Kidney capillary endothelial cell (primary cell): ENCODE results near the gene ZCCHC24.

ENCODE experiments used
- DNase-seq: peaks from one replicate; pipeline ENCODE4 v3.0.0-alpha.2; 2018; ENCODE audit warnings: low spot score

The ZCCHC24 gene

GRCh38 chr10:79397575-79398303, 47.7 kb downstream of the ZCCHC24 start:
- DNase-seq: no peak

- no peak for DNase-seq
Observed at GRCh38 chr10:79397051-79397450, 48.4 kb downstream of the ZCCHC24 start.

- DNase-seq: no peak
Observed at GRCh38 chr10:79396520-79396919, 48.9 kb downstream of the ZCCHC24 start.

GRCh38 chr10:79394664-79395063, 50.8 kb downstream of the ZCCHC24 start:
- DNase-seq: no peak

- DNase-seq: no peak
Observed at GRCh38 chr10:79393924-79394610, 51.4 kb downstream of the ZCCHC24 start.

GRCh38 chr10:79393221-79393923, 52.1 kb downstream of the ZCCHC24 start:
- no peak for DNase-seq

GRCh38 chr10:79392506-79393176, 52.8 kb downstream of the ZCCHC24 start:
- DNase-seq: no peak

- DNase-seq: no peak
Observed at GRCh38 chr10:79392020-79392398, 53.4 kb downstream of the ZCCHC24 start.

- no peak for DNase-seq
Observed at GRCh38 chr10:79391231-79392019, 54.0 kb downstream of the ZCCHC24 start.

- no peak for DNase-seq
Observed at GRCh38 chr10:79390551-79391229, 54.7 kb downstream of the ZCCHC24 start.

- no peak for DNase-seq
Observed at GRCh38 chr10:79390057-79390456, 55.4 kb downstream of the ZCCHC24 start.

GRCh38 chr10:79387974-79388850, 57.2 kb downstream of the ZCCHC24 start:
- DNase-seq: no peak

GRCh38 chr10:79387466-79387973, 57.9 kb downstream of the ZCCHC24 start:
- no peak for DNase-seq

- no peak for DNase-seq
Observed at GRCh38 chr10:79386637-79387465, 58.6 kb downstream of the ZCCHC24 start.

- DNase-seq: no peak
Observed at GRCh38 chr10:79385804-79386531, 59.5 kb downstream of the ZCCHC24 start.

GRCh38 chr10:79385392-79385795, 60.0 kb downstream of the ZCCHC24 start:
- no peak for DNase-seq

- DNase-seq: no peak
Observed at GRCh38 chr10:79384773-79385391, 60.5 kb downstream of the ZCCHC24 start.
